HepG2 (cell line): ENCODE measurements around the gene WDR37.

Source experiments
- GTF2F1 ChIP-seq: fragments of 150-350 bp; IDR thresholded peaks from 2 replicates; pipeline ENCODE4 v1.6.1; 2014; ENCODE audit warnings: low read length
- KDM4B ChIP-seq: sonication (generic); formaldehyde crosslinking; IDR thresholded peaks from 2 replicates; pipeline ENCODE4 v1.4.0; 2020; ENCODE audit warnings: missing genetic modification reagents
- MATR3 ChIP-seq: sonication (generic); formaldehyde crosslinking; IDR thresholded peaks from 2 replicates; pipeline ENCODE4 v1.4.0; 2020; ENCODE audit warnings: missing genetic modification reagents
- SMAD3 ChIP-seq: sonication (generic); formaldehyde crosslinking; IDR thresholded peaks from 2 replicates; pipeline ENCODE4 v1.4.0; 2020; ENCODE audit warnings: missing genetic modification reagents
- SP2 ChIP-seq: sonication (generic); formaldehyde crosslinking; IDR thresholded peaks from 2 replicates; pipeline ENCODE4 v1.5.1; 2020; ENCODE audit warnings: mild to moderate bottlenecking, missing genetic modification reagents
- SRSF9 ChIP-seq: fragments of 200-400 bp; formaldehyde crosslinking; IDR thresholded peaks from 2 replicates; pipeline ENCODE4 v1.6.1; 2018; ENCODE audit warnings: borderline replicate concordance, mild to moderate bottlenecking, low read depth, low read length; ENCODE audit not compliant: insufficient read depth, poor library complexity, severe bottlenecking
- TF ChIP-seq, protein P1 (sequence below): sonication (generic); formaldehyde crosslinking; IDR thresholded peaks from 2 replicates; pipeline ENCODE4 v1.5.0; 2020; ENCODE audit warnings: mild to moderate bottlenecking, missing genetic modification reagents, moderate library complexity
- TF ChIP-seq, protein P2 (sequence below): sonication (generic); formaldehyde crosslinking; IDR thresholded peaks from 2 replicates; pipeline ENCODE4 v1.5.1; 2020; ENCODE audit warnings: missing genetic modification reagents, mild to moderate bottlenecking, borderline replicate concordance
- TF ChIP-seq, protein P3 (sequence below): sonication (generic); formaldehyde crosslinking; IDR thresholded peaks from 2 replicates; pipeline ENCODE4 v1.5.0; 2020; ENCODE audit warnings: missing genetic modification reagents
- TF ChIP-seq, protein P4 (sequence below): sonication (generic); formaldehyde crosslinking; IDR thresholded peaks from 2 replicates; pipeline ENCODE4 v1.4.0; 2020; ENCODE audit warnings: missing genetic modification reagents, borderline replicate concordance

DNA sequence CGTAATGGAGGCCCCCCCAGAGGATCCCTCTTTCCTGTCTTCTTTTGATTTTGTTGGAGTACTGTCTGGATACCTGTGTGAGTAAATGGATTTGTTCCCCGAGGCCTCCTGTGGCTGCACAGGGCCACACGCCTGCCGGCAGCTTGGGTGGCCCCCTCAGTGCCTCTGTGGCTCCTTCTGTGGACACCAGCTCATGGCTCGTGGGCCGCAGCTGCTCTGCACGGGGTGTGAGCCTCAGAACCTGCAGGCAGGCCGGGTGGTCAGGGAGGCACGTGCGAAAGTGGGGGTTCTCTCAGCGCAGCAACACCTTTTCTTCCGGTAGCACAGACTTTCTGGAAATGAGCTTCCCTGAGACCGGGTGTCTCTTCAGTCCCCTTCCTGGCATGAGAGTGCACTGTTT, 70.3 kb downstream of the WDR37 start:
- TF ChIP-seq MATR3 (CRISPR knock-in tag) = no peak
- TF ChIP-seq, protein P1, sequence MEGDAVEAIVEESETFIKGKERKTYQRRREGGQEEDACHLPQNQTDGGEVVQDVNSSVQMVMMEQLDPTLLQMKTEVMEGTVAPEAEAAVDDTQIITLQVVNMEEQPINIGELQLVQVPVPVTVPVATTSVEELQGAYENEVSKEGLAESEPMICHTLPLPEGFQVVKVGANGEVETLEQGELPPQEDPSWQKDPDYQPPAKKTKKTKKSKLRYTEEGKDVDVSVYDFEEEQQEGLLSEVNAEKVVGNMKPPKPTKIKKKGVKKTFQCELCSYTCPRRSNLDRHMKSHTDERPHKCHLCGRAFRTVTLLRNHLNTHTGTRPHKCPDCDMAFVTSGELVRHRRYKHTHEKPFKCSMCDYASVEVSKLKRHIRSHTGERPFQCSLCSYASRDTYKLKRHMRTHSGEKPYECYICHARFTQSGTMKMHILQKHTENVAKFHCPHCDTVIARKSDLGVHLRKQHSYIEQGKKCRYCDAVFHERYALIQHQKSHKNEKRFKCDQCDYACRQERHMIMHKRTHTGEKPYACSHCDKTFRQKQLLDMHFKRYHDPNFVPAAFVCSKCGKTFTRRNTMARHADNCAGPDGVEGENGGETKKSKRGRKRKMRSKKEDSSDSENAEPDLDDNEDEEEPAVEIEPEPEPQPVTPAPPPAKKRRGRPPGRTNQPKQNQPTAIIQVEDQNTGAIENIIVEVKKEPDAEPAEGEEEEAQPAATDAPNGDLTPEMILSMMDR (CRISPR knock-in tag) = no peak
- TF ChIP-seq GTF2F1 = no peak
- no peak for TF ChIP-seq KDM4B (CRISPR knock-in tag)
- TF ChIP-seq, protein P2, sequence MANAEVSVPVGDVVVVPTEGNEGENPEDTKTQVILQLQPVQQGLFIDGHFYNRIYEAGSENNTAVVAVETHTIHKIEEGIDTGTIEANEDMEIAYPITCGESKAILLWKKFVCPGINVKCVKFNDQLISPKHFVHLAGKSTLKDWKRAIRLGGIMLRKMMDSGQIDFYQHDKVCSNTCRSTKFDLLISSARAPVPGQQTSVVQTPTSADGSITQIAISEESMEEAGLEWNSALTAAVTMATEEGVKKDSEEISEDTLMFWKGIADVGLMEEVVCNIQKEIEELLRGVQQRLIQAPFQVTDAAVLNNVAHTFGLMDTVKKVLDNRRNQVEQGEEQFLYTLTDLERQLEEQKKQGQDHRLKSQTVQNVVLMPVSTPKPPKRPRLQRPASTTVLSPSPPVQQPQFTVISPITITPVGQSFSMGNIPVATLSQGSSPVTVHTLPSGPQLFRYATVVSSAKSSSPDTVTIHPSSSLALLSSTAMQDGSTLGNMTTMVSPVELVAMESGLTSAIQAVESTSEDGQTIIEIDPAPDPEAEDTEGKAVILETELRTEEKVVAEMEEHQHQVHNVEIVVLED (CRISPR knock-in tag) = no peak
- TF ChIP-seq, protein P3, sequence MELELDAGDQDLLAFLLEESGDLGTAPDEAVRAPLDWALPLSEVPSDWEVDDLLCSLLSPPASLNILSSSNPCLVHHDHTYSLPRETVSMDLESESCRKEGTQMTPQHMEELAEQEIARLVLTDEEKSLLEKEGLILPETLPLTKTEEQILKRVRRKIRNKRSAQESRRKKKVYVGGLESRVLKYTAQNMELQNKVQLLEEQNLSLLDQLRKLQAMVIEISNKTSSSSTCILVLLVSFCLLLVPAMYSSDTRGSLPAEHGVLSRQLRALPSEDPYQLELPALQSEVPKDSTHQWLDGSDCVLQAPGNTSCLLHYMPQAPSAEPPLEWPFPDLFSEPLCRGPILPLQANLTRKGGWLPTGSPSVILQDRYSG (CRISPR knock-in tag) = no peak
- TF ChIP-seq, protein P4, sequence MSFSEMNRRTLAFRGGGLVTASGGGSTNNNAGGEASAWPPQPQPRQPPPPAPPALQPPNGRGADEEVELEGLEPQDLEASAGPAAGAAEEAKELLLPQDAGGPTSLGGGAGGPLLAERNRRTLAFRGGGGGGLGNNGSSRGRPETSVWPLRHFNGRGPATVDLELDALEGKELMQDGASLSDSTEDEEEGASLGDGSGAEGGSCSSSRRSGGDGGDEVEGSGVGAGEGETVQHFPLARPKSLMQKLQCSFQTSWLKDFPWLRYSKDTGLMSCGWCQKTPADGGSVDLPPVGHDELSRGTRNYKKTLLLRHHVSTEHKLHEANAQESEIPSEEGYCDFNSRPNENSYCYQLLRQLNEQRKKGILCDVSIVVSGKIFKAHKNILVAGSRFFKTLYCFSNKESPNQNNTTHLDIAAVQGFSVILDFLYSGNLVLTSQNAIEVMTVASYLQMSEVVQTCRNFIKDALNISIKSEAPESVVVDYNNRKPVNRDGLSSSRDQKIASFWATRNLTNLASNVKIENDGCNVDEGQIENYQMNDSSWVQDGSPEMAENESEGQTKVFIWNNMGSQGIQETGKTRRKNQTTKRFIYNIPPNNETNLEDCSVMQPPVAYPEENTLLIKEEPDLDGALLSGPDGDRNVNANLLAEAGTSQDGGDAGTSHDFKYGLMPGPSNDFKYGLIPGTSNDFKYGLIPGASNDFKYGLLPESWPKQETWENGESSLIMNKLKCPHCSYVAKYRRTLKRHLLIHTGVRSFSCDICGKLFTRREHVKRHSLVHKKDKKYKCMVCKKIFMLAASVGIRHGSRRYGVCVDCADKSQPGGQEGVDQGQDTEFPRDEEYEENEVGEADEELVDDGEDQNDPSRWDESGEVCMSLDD (CRISPR knock-in tag) = no peak
- no peak for TF ChIP-seq SP2 (CRISPR knock-in tag)
- no peak for TF ChIP-seq SMAD3 (CRISPR knock-in tag)
- TF ChIP-seq SRSF9 = no peak
